DND-41 (cell line): Measurements from ENCODE around the gene POU2F1.
A peak's percentile ranks its signal among the peaks of the same experiment; 100 is the strongest.

Experiments used
- ATAC-seq: fragments of 200-7000 bp; cut with Tn5 transposase; 3 replicates; pipeline ENCODE4 v1.9.1; 2021; ENCODE audit warnings: low read depth; ENCODE audit not compliant: insufficient read depth
- DNase-seq: peaks from one replicate; pipeline ENCODE4 v3.0.0-alpha.2; 2020
- H2AFZ ChIP-seq: 2 replicates; pipeline ENCODE4 v1.6.0; 2012; ENCODE audit warnings: low read depth, low read length
- H3K27ac ChIP-seq: 2 replicates; pipeline ENCODE4 v1.5.1; 2012; ENCODE audit warnings: low read length, inconsistent platforms
- H3K27me3 ChIP-seq: fragments of 200-600 bp; sonication (generic); 2 replicates; pipeline ENCODE4 v1.6.0; 2012; ENCODE audit warnings: low read length, mild to moderate bottlenecking, inconsistent platforms; ENCODE audit not compliant: insufficient read depth, poor library complexity
- H3K36me3 ChIP-seq: 2 replicates; pipeline ENCODE4 v1.5.1; 2012; ENCODE audit warnings: low read length, inconsistent platforms; ENCODE audit not compliant: insufficient read depth
- H3K4me1 ChIP-seq: 2 replicates; pipeline ENCODE4 v1.5.1; 2012; ENCODE audit warnings: mild to moderate bottlenecking, low read length; ENCODE audit not compliant: insufficient read depth
- H3K4me2 ChIP-seq: 2 replicates; pipeline ENCODE4 v1.6.0; 2012; ENCODE audit warnings: mild to moderate bottlenecking, moderate library complexity, low read length, inconsistent platforms; ENCODE audit not compliant: insufficient read depth
- H3K4me3 ChIP-seq, 2 experiments: fragments of 200-600 bp in 1 of 2; shearing (Covaris generic) in 1 of 2; 2 replicates each; pipeline ENCODE4 v1.5.1; 2012 to 2016; ENCODE audit warnings: inconsistent platforms in 2 of 2, low read length in 2 of 2, mild to moderate bottlenecking in 2 of 2, low read depth in 1 of 2, moderate library complexity in 1 of 2
- H3K79me2 ChIP-seq: 2 replicates; pipeline ENCODE4 v1.6.0; 2012; ENCODE audit warnings: low read length, inconsistent platforms; ENCODE audit not compliant: insufficient read depth
- H3K9ac ChIP-seq: 2 replicates; pipeline ENCODE4 v1.6.0; 2012; ENCODE audit warnings: low read depth, mild to moderate bottlenecking, inconsistent platforms, low read length, moderate library complexity
- H3K9me3 ChIP-seq: 2 replicates; pipeline ENCODE4 v1.5.1; 2012; ENCODE audit warnings: low read length, moderate library complexity, mild to moderate bottlenecking, inconsistent platforms; ENCODE audit not compliant: insufficient read depth, severe bottlenecking
- H4K20me1 ChIP-seq: 2 replicates; pipeline ENCODE4 v1.6.0; 2012; ENCODE audit warnings: low read length; ENCODE audit not compliant: insufficient read depth
- EZH2 ChIP-seq: IDR thresholded peaks from 3 replicates; pipeline ENCODE4 v1.6.1; 2012; ENCODE audit warnings: borderline replicate concordance, low read depth, mild to moderate bottlenecking, moderate library complexity, low read length, inconsistent platforms; ENCODE audit not compliant: severe bottlenecking
- TF ChIP-seq, protein P1 (sequence below): IDR thresholded peaks from 2 replicates; pipeline ENCODE4 v1.5.1; 2012; ENCODE audit warnings: borderline replicate concordance, low read length, moderate library complexity, mild to moderate bottlenecking; ENCODE audit not compliant: poor library complexity, severe bottlenecking; ENCODE audit errors: extremely low read depth

Gene POU2F1

GRCh38 chr1:167216809-167217208 is 3.9 kb upstream of the POU2F1 start:
- Histone ChIP-seq H3K27me3 (no peaks in the 10 kb centered on the region), H3K9me3 (no peaks in the 10 kb centered on the region), H3K4me2 (no peak overlapping the region), H3K27ac (no peak overlapping the region), H3K79me2 (peaks cover 12% of the 10 kb centered on the region), H2AFZ (no peak overlapping the region), H3K4me3 (no peak overlapping the region), H4K20me1 (no peaks in the 10 kb centered on the region), H3K4me1 (peaks cover 15% of the 10 kb centered on the region), H3K9ac (no peak overlapping the region), H3K36me3 (no peaks in the 10 kb centered on the region)
- DNase-seq (no peak), ATAC-seq (no peak)
- no peak for TF ChIP-seq EZH2
- TF ChIP-seq, protein P1, sequence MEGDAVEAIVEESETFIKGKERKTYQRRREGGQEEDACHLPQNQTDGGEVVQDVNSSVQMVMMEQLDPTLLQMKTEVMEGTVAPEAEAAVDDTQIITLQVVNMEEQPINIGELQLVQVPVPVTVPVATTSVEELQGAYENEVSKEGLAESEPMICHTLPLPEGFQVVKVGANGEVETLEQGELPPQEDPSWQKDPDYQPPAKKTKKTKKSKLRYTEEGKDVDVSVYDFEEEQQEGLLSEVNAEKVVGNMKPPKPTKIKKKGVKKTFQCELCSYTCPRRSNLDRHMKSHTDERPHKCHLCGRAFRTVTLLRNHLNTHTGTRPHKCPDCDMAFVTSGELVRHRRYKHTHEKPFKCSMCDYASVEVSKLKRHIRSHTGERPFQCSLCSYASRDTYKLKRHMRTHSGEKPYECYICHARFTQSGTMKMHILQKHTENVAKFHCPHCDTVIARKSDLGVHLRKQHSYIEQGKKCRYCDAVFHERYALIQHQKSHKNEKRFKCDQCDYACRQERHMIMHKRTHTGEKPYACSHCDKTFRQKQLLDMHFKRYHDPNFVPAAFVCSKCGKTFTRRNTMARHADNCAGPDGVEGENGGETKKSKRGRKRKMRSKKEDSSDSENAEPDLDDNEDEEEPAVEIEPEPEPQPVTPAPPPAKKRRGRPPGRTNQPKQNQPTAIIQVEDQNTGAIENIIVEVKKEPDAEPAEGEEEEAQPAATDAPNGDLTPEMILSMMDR: no peak

GRCh38 chr1:167219194-167219593 is 1.5 kb upstream of the POU2F1 start:
- H3K79me2 ChIP-seq: peaks cover 36% of the 10 kb centered on the region
- H3K9ac ChIP-seq: peak overlapping the region; percentile 98
- peaks cover 31% of the 10 kb centered on the region for H3K4me1 ChIP-seq
- TF ChIP-seq, protein P1: no peak
- peak overlapping the region; percentile 67 to 80 for H3K4me3 ChIP-seq
- peaks cover 6% of the 10 kb centered on the region; the same call in 1 of the 2 replicates for H4K20me1 ChIP-seq
- peak; percentile 9 for DNase-seq
- H3K4me2 ChIP-seq: peak overlapping the region; percentile 77
- no peak for ATAC-seq
- H3K36me3 ChIP-seq: no peaks in the 10 kb centered on the region
- no peaks in the 10 kb centered on the region for H3K9me3 ChIP-seq
- H3K27ac ChIP-seq: peak overlapping the region; percentile 99
- no peaks in the 10 kb centered on the region for H3K27me3 ChIP-seq
- H2AFZ ChIP-seq: peak overlapping the region; percentile 98

- peaks cover 31% of the 10 kb centered on the region for H3K4me1 ChIP-seq
- no peaks in the 10 kb centered on the region for H3K27me3 ChIP-seq
- H3K9me3 ChIP-seq: no peaks in the 10 kb centered on the region
- H2AFZ ChIP-seq: peak overlapping the region; percentile 98
- peak overlapping the region; percentile 77 for H3K4me2 ChIP-seq
- no peaks in the 10 kb centered on the region for H3K36me3 ChIP-seq
- H3K79me2 ChIP-seq: peaks cover 43% of the 10 kb centered on the region
- DNase-seq: peak; percentile 94
- peaks cover 6% of the 10 kb centered on the region; the same call in 1 of the 2 replicates for H4K20me1 ChIP-seq
- TF ChIP-seq EZH2: no peak
- TF ChIP-seq, protein P1: peak; percentile 29
- ATAC-seq: peak; percentile 68
- peak overlapping the region; percentile 99 for H3K27ac ChIP-seq
- H3K9ac ChIP-seq: peak overlapping the region; percentile 98
- peak overlapping the region; percentile 67 to 80 for H3K4me3 ChIP-seq
Observed at GRCh38 chr1:167219646-167220536, 795 bp upstream of the POU2F1 start.
